Peyer's patch (tissue), 4 donors: ENCODE results near the gene PTPN4.

Experiments used
- POLR2A ChIP-seq, 2 donors: fragments of 450-650 bp; IDR thresholded peaks; one replicate each; pipeline ENCODE4 v1.5.1; 2017; ENCODE audit warnings: antibody characterized with exemption in 2 of 2, mild to moderate bottlenecking in 2 of 2, moderate library complexity in 2 of 2
- TF ChIP-seq, protein P1 (sequence below), 6 experiments: fragments of 450-650 bp in 4 of 6; fragments of 200-600 bp in 2 of 6; sonication (generic) in 1 of 6; IDR thresholded peaks; one replicate each; pipeline ENCODE4 v1.5.1; 2017 to 2019; ENCODE audit warnings: antibody characterized with exemption in 6 of 6, mild to moderate bottlenecking in 3 of 6, moderate library complexity in 1 of 6

- TF ChIP-seq, protein P1, sequence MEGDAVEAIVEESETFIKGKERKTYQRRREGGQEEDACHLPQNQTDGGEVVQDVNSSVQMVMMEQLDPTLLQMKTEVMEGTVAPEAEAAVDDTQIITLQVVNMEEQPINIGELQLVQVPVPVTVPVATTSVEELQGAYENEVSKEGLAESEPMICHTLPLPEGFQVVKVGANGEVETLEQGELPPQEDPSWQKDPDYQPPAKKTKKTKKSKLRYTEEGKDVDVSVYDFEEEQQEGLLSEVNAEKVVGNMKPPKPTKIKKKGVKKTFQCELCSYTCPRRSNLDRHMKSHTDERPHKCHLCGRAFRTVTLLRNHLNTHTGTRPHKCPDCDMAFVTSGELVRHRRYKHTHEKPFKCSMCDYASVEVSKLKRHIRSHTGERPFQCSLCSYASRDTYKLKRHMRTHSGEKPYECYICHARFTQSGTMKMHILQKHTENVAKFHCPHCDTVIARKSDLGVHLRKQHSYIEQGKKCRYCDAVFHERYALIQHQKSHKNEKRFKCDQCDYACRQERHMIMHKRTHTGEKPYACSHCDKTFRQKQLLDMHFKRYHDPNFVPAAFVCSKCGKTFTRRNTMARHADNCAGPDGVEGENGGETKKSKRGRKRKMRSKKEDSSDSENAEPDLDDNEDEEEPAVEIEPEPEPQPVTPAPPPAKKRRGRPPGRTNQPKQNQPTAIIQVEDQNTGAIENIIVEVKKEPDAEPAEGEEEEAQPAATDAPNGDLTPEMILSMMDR (IDR thresholded peaks at IDR 0.05), result no peak
- TF ChIP-seq POLR2A (IDR thresholded peaks at IDR 0.05), result no peak
Measured at GRCh38 chr2:119860924-119861323, 101.2 kb downstream of the PTPN4 start.
